Naive B cell (primary cell): ENCODE results near the gene MCCC1. TPM values are rescaled to one million over a fixed set of nuclear protein-coding genes. Genes with fewer than 3 reads are reported as not detected.

ENCODE experiments used
- ATAC-seq, 2 donors: fragments of 150-1000 bp; cut with Tn5 transposase; 2 replicates each; pipeline ENCODE4 v1.10.0; 2021; ENCODE audit warnings: low read depth in 2 of 2, mild to moderate bottlenecking in 2 of 2, moderate library complexity in 2 of 2
- DNase-seq: peaks from one replicate; pipeline ENCODE4 v3.0.0; 2022
- H3K27ac Mint-ChIP-seq, 6 donors: one replicate each; pipeline ENCODE4 v1.8.0; 2020 to 2022; ENCODE audit warnings: mild to moderate bottlenecking in 6 of 6, mixed read lengths in 6 of 6, moderate library complexity in 5 of 6, inconsistent platforms in 2 of 6
- H3K27me3 Mint-ChIP-seq, 3 donors: one replicate each; pipeline ENCODE4 v1.8.0; 2021 to 2022; ENCODE audit warnings: mixed read lengths in 3 of 3, mild to moderate bottlenecking in 1 of 3
- H3K36me3 Mint-ChIP-seq, 2 donors: one replicate each; pipeline ENCODE4 v1.8.0; 2020 to 2022; ENCODE audit warnings: mixed read lengths in 2 of 2, inconsistent platforms in 1 of 2, mild to moderate bottlenecking in 1 of 2
- H3K4me1 Mint-ChIP-seq, 3 donors: one replicate each; pipeline ENCODE4 v1.8.0; 2020 to 2022; ENCODE audit warnings: mixed read lengths in 3 of 3, inconsistent platforms in 1 of 3, mild to moderate bottlenecking in 1 of 3, moderate library complexity in 1 of 3
- H3K4me3 Mint-ChIP-seq, 8 donors: one replicate each; pipeline ENCODE4 v1.8.0; 2020 to 2022; ENCODE audit warnings: mild to moderate bottlenecking in 8 of 8, mixed read lengths in 8 of 8, moderate library complexity in 8 of 8, inconsistent platforms in 2 of 8
- H3K9me3 Mint-ChIP-seq, 7 donors: one replicate each; pipeline ENCODE4 v1.8.0; 2020 to 2022; ENCODE audit warnings: mixed read lengths in 7 of 7, mild to moderate bottlenecking in 5 of 7, inconsistent platforms in 2 of 7, moderate library complexity in 1 of 7
- polyA plus RNA-seq, 6 donors: library from polyadenylated mRNA; unstranded; fragments of 300-500 nt; fragmentation: Illumina TruSeq; gene quantifications; one replicate each; pipeline ENCODE4 v1.2.3, GENCODE V29; 2021; ENCODE audit warnings: low read depth in 6 of 6

The MCCC1 gene
- polyA plus RNA-seq, 6 donors from 2014 or later, result 26.9 to 37.7 (median 34.2) TPM

GRCh38 chr3:182981038-182981380, 118.3 kb downstream of the MCCC1 start:
- Mint-ChIP-seq H3K27me3 (no peaks in the 10 kb centered on the region), H3K4me1 (peaks cover 17 to 33% (median 28%) of the 10 kb centered on the region in 3 donors), H3K9me3 (no peaks in the 10 kb centered on the region), H3K4me3 (peak overlapping the region in 6 of 8 donors; percentile 80 to 94 (median 88)), H3K36me3 (no peaks in the 10 kb centered on the region), H3K27ac (peak overlapping the region; percentile 36 to 95 (median 84))
- ATAC-seq (peak; percentile 3 to 4), DNase-seq (no peak)

- H3K36me3 Mint-ChIP-seq, result no peaks in the 10 kb centered on the region
- no peaks in the 10 kb centered on the region for H3K9me3 Mint-ChIP-seq
- peak within 1 kb of the TSS; percentile 82 to 96 (median 87) for H3K27ac Mint-ChIP-seq
- DNase-seq, result peak; percentile 91
- H3K27me3 Mint-ChIP-seq, result no peaks in the 10 kb centered on the region
- peak; percentile 86 to 87 for ATAC-seq
- H3K4me1 Mint-ChIP-seq, result peaks cover 19 to 35% (median 33%) of the 10 kb centered on the region in 3 donors
- H3K4me3 Mint-ChIP-seq, result peak within 1 kb of the TSS in 7 of 8 donors; percentile 88 to 97 (median 94)
Measured at GRCh38 chr3:182980204-182981037, 118.9 kb downstream of the MCCC1 start, which contains the start of gene DCUN1D1. DCUN1D1 (minus strand) TSS chr3:182980538; CDS start chr3:182980489, 49 bp downstream.

- H3K27me3 Mint-ChIP-seq, result no peaks in the 10 kb centered on the region
- ATAC-seq, result peak; percentile 19 to 28
- H3K4me1 Mint-ChIP-seq, result peaks cover 21 to 41% (median 35%) of the 10 kb centered on the region in 3 donors
- H3K9me3 Mint-ChIP-seq, result no peaks in the 10 kb centered on the region
- peak; percentile 35 for DNase-seq
- H3K4me3 Mint-ChIP-seq, result peak overlapping the region in 7 of 8 donors; percentile 88 to 97 (median 94)
- H3K36me3 Mint-ChIP-seq, result no peaks in the 10 kb centered on the region
- H3K27ac Mint-ChIP-seq, result peak overlapping the region; percentile 81 to 96 (median 84)
Measured at GRCh38 chr3:182979674-182980191, 119.6 kb downstream of the MCCC1 start.

- Mint-ChIP-seq H3K4me1 (peaks cover 21 to 41% (median 35%) of the 10 kb centered on the region in 3 donors), H3K9me3 (no peaks in the 10 kb centered on the region), H3K36me3 (no peaks in the 10 kb centered on the region), H3K27ac (peak overlapping the region in 3 of 6 donors; percentile 48 to 96 (median 89)), H3K27me3 (no peaks in the 10 kb centered on the region), H3K4me3 (peak overlapping the region in 7 of 8 donors; percentile 88 to 97 (median 94))
- no peak for DNase-seq
- ATAC-seq, result no peak
Measured at GRCh38 chr3:182979103-182979673, 120.1 kb downstream of the MCCC1 start.

- peaks cover 21 to 43% (median 35%) of the 10 kb centered on the region in 3 donors for H3K4me1 Mint-ChIP-seq
- ATAC-seq, result no peak
- H3K9me3 Mint-ChIP-seq, result no peaks in the 10 kb centered on the region
- no peaks in the 10 kb centered on the region for H3K27me3 Mint-ChIP-seq
- H3K27ac Mint-ChIP-seq, result no peak overlapping the region
- peak overlapping the region in 3 of 8 donors; percentile 16 to 95 (median 88) for H3K4me3 Mint-ChIP-seq
- DNase-seq, result no peak
- no peaks in the 10 kb centered on the region for H3K36me3 Mint-ChIP-seq
Measured at GRCh38 chr3:182978387-182978786, 120.9 kb downstream of the MCCC1 start.

GRCh38 chr3:182973047-182973446, 126.2 kb downstream of the MCCC1 start:
- H3K9me3 Mint-ChIP-seq, result no peaks in the 10 kb centered on the region
- no peaks in the 10 kb centered on the region for H3K27me3 Mint-ChIP-seq
- DNase-seq (no peak), ATAC-seq (no peak)
- peak overlapping the region in 1 of 6 donors; percentile 64 for H3K27ac Mint-ChIP-seq
- no peaks in the 10 kb centered on the region for H3K36me3 Mint-ChIP-seq
- peaks cover 23 to 46% (median 45%) of the 10 kb centered on the region in 3 donors for H3K4me1 Mint-ChIP-seq
- no peak overlapping the region for H3K4me3 Mint-ChIP-seq

- no peak for ATAC-seq
- Mint-ChIP-seq H3K4me3 (peak overlapping the region in 2 of 8 donors; percentile 13 to 35), H3K27ac (peak overlapping the region in 1 of 6 donors; percentile 4)
Measured at GRCh38 chr3:182972387-182972786, 126.9 kb downstream of the MCCC1 start.

GRCh38 chr3:182971637-182972036, 127.7 kb downstream of the MCCC1 start:
- DNase-seq (no peak), ATAC-seq (no peak)
- Mint-ChIP-seq H3K36me3 (no peaks in the 10 kb centered on the region), H3K27me3 (no peaks in the 10 kb centered on the region), H3K27ac (no peak overlapping the region), H3K4me1 (peaks cover 31 to 57% (median 48%) of the 10 kb centered on the region in 3 donors), H3K4me3 (no peak overlapping the region), H3K9me3 (no peaks in the 10 kb centered on the region)

More at GRCh38 chr3:182972387-182972786, 126.9 kb downstream of the MCCC1 start:
- Mint-ChIP-seq H3K9me3 (no peaks in the 10 kb centered on the region), H3K36me3 (no peaks in the 10 kb centered on the region), H3K27me3 (no peaks in the 10 kb centered on the region), H3K4me1 (peaks cover 28 to 52% (median 47%) of the 10 kb centered on the region in 3 donors)
- DNase-seq, result no peak

GRCh38 chr3:182970811-182971418, 128.4 kb downstream of the MCCC1 start:
- H3K4me3 Mint-ChIP-seq, result no peak overlapping the region
- H3K36me3 Mint-ChIP-seq, result no peaks in the 10 kb centered on the region
- H3K27ac Mint-ChIP-seq, result no peak overlapping the region
- no peak for DNase-seq
- ATAC-seq, result no peak
- no peaks in the 10 kb centered on the region for H3K27me3 Mint-ChIP-seq
- H3K4me1 Mint-ChIP-seq, result peaks cover 30 to 54% (median 49%) of the 10 kb centered on the region in 3 donors
- H3K9me3 Mint-ChIP-seq, result no peaks in the 10 kb centered on the region

- H3K4me1 Mint-ChIP-seq, result peaks cover 27 to 47% (median 42%) of the 10 kb centered on the region in 3 donors
- no peaks in the 10 kb centered on the region for H3K9me3 Mint-ChIP-seq
- H3K4me3 Mint-ChIP-seq, result no peak overlapping the region
- no peak for DNase-seq
- H3K27me3 Mint-ChIP-seq, result no peaks in the 10 kb centered on the region
- ATAC-seq, result no peak
- no peak overlapping the region for H3K27ac Mint-ChIP-seq
- no peaks in the 10 kb centered on the region for H3K36me3 Mint-ChIP-seq
Measured at GRCh38 chr3:182969853-182970252, 129.4 kb downstream of the MCCC1 start.

GRCh38 chr3:182969277-182969676, 130.0 kb downstream of the MCCC1 start:
- DNase-seq (no peak), ATAC-seq (no peak)
- H3K36me3 Mint-ChIP-seq, result no peaks in the 10 kb centered on the region
- H3K27me3 Mint-ChIP-seq, result no peaks in the 10 kb centered on the region
- H3K9me3 Mint-ChIP-seq, result no peaks in the 10 kb centered on the region
- peak overlapping the region in 2 of 6 donors; percentile 77 for H3K27ac Mint-ChIP-seq
- H3K4me3 Mint-ChIP-seq, result no peak overlapping the region
- peaks cover 27 to 47% (median 42%) of the 10 kb centered on the region in 3 donors for H3K4me1 Mint-ChIP-seq

- no peaks in the 10 kb centered on the region for H3K9me3 Mint-ChIP-seq
- H3K4me3 Mint-ChIP-seq, result peak overlapping the region in 4 of 8 donors; percentile 4 to 32 (median 20)
- H3K4me1 Mint-ChIP-seq, result peaks cover 27 to 45% (median 38%) of the 10 kb centered on the region in 3 donors
- ATAC-seq (no peak), DNase-seq (no peak)
- H3K27ac Mint-ChIP-seq, result peak overlapping the region in 1 of 6 donors; percentile 0
- H3K27me3 Mint-ChIP-seq, result no peaks in the 10 kb centered on the region
- no peaks in the 10 kb centered on the region for H3K36me3 Mint-ChIP-seq
Measured at GRCh38 chr3:182967218-182968204, 131.8 kb downstream of the MCCC1 start.
